ENCODE results near the gene ZNF556.

Gene ZNF556
- long read RNA-seq: 0 reads

GRCh38 chr19:2867025-2867991, at the start of gene ZNF556:
Gene ZNF556, plus strand, starts transcription at chr19:2867335. Its CDS starts 87 bp downstream, at chr19:2867422.
- TF ChIP-seq SPI1 (IDR thresholded peaks at IDR 0.05; ENCODE audit: borderline replicate concordance, low read depth): no peak
- no peak for TF ChIP-seq POLR2AphosphoS5 (IDR thresholded peaks at IDR 0.05; ENCODE audit: low read depth)
- TF ChIP-seq CTCF (IDR thresholded peaks at IDR 0.05; ENCODE audit: insufficient read depth, low read length): no peak
- TF ChIP-seq REST (IDR thresholded peaks at IDR 0.05; ENCODE audit: insufficient replicate concordance, low read depth): no peak
- no peak for TF ChIP-seq GABPA (IDR thresholded peaks at IDR 0.05; ENCODE audit: low read depth)
- H3K27me3 ChIP-seq (ENCODE audit: insufficient read depth, poor library complexity, severe bottlenecking): no peaks in the 10 kb centered on the region
- no peak within 1 kb of the TSS for H3K4me3 ChIP-seq (replicated peaks; ENCODE audit: insufficient read depth, low read length)
- no peak within 1 kb of the TSS for H3K27ac ChIP-seq (replicated peaks)
- no peak for DNase-seq (ENCODE audit: low read depth in 1 of 2, low spot score in 1 of 2)

GRCh38 chr19:2819540-2820111, 47.5 kb upstream of the ZNF556 start, which contains the start of gene ZNF554:
Gene ZNF554, plus strand, starts transcription at chr19:2819868. Its CDS starts 204 bp downstream, at chr19:2820072.
- DNase-seq (ENCODE audit: low read depth in 1 of 2, low spot score in 1 of 2): peak; percentile 94 to 95
- Histone ChIP-seq H3K4me3 (replicated peaks; ENCODE audit: insufficient read depth, low read length) (peak within 1 kb of the TSS; percentile 50), H3K27ac (replicated peaks) (no peak within 1 kb of the TSS), H3K27me3 (ENCODE audit: insufficient read depth, poor library complexity, severe bottlenecking) (no peaks in the 10 kb centered on the region)
- no peak for TF ChIP-seq SPI1 (IDR thresholded peaks at IDR 0.05; ENCODE audit: borderline replicate concordance, low read depth)
- TF ChIP-seq CTCF (IDR thresholded peaks at IDR 0.05; ENCODE audit: insufficient read depth, low read length): peak; percentile 97

- H3K27me3 ChIP-seq (ENCODE audit: insufficient read depth, poor library complexity, severe bottlenecking): no peaks in the 10 kb centered on the region
- no peak for TF ChIP-seq SPI1 (IDR thresholded peaks at IDR 0.05; ENCODE audit: borderline replicate concordance, low read depth)
- no peak for TF ChIP-seq CTCF (IDR thresholded peaks at IDR 0.05; ENCODE audit: insufficient read depth, low read length)
- no peak for TF ChIP-seq POLR2AphosphoS5 (IDR thresholded peaks at IDR 0.05; ENCODE audit: low read depth)
- no peak for TF ChIP-seq GABPA (IDR thresholded peaks at IDR 0.05; ENCODE audit: low read depth)
- TF ChIP-seq REST (IDR thresholded peaks at IDR 0.05; ENCODE audit: insufficient replicate concordance, low read depth): no peak
- H3K4me3 ChIP-seq (replicated peaks; ENCODE audit: insufficient read depth, low read length): peak overlapping the region; percentile 50
- H3K27ac ChIP-seq (replicated peaks): no peak overlapping the region
- no peak for DNase-seq (ENCODE audit: low read depth in 1 of 2, low spot score in 1 of 2)
Observed at GRCh38 chr19:2820112-2820702, 46.9 kb upstream of the ZNF556 start.

All from HL-60 (cell line).